ENCODE measurements around the gene TMTC1. TPM values are rescaled to one million over a fixed set of nuclear protein-coding genes. Genes with fewer than 3 reads are reported as not detected.

Gene TMTC1
- total and polyA plus RNA-seq, 9 of the 15 experiments (the other 6 are each of a cell fraction or from before 2014, with no cell fraction given) = under 0.01 to 0.18 (median 0.06) TPM; not detected in 2

- DNase-seq (ENCODE audit: extremely low read depth in 1 of 4, low spot score in 3 of 4) (no peak), FAIRE-seq (no peak)
- POLR2A ChIA-PET = no interaction called here
- TF ChIP-seq ZBTB5 (IDR thresholded peaks at IDR 0.05) = no peak
- TF ChIP-seq, protein P1, sequence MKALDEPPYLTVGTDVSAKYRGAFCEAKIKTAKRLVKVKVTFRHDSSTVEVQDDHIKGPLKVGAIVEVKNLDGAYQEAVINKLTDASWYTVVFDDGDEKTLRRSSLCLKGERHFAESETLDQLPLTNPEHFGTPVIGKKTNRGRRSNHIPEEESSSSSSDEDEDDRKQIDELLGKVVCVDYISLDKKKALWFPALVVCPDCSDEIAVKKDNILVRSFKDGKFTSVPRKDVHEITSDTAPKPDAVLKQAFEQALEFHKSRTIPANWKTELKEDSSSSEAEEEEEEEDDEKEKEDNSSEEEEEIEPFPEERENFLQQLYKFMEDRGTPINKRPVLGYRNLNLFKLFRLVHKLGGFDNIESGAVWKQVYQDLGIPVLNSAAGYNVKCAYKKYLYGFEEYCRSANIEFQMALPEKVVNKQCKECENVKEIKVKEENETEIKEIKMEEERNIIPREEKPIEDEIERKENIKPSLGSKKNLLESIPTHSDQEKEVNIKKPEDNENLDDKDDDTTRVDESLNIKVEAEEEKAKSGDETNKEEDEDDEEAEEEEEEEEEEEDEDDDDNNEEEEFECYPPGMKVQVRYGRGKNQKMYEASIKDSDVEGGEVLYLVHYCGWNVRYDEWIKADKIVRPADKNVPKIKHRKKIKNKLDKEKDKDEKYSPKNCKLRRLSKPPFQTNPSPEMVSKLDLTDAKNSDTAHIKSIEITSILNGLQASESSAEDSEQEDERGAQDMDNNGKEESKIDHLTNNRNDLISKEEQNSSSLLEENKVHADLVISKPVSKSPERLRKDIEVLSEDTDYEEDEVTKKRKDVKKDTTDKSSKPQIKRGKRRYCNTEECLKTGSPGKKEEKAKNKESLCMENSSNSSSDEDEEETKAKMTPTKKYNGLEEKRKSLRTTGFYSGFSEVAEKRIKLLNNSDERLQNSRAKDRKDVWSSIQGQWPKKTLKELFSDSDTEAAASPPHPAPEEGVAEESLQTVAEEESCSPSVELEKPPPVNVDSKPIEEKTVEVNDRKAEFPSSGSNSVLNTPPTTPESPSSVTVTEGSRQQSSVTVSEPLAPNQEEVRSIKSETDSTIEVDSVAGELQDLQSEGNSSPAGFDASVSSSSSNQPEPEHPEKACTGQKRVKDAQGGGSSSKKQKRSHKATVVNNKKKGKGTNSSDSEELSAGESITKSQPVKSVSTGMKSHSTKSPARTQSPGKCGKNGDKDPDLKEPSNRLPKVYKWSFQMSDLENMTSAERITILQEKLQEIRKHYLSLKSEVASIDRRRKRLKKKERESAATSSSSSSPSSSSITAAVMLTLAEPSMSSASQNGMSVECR (CRISPR knock-in tag; IDR thresholded peaks at IDR 0.05) = no peak
- no peak for TF ChIP-seq MAFF (IDR thresholded peaks at IDR 0.05; ENCODE audit: low read length)
- TF ChIP-seq SMARCE1 (IDR thresholded peaks at IDR 0.05) = no peak
- TF ChIP-seq DLX4 (CRISPR knock-in tag; IDR thresholded peaks at IDR 0.05) = no peak
- no peak for TF ChIP-seq XRCC5 (IDR thresholded peaks at IDR 0.05; ENCODE audit: low read depth, low read length)
- no peak for TF ChIP-seq ZBTB49 (CRISPR knock-in tag; IDR thresholded peaks at IDR 0.05; ENCODE audit: borderline replicate concordance)
- TF ChIP-seq, protein P2, sequence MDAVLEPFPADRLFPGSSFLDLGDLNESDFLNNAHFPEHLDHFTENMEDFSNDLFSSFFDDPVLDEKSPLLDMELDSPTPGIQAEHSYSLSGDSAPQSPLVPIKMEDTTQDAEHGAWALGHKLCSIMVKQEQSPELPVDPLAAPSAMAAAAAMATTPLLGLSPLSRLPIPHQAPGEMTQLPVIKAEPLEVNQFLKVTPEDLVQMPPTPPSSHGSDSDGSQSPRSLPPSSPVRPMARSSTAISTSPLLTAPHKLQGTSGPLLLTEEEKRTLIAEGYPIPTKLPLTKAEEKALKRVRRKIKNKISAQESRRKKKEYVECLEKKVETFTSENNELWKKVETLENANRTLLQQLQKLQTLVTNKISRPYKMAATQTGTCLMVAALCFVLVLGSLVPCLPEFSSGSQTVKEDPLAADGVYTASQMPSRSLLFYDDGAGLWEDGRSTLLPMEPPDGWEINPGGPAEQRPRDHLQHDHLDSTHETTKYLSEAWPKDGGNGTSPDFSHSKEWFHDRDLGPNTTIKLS (IDR thresholded peaks at IDR 0.05; ENCODE audit: borderline replicate concordance, low read depth) = no peak
- no peak for TF ChIP-seq EP300 (IDR thresholded peaks at IDR 0.05; ENCODE audit: low read length)
- TF ChIP-seq, protein P3, sequence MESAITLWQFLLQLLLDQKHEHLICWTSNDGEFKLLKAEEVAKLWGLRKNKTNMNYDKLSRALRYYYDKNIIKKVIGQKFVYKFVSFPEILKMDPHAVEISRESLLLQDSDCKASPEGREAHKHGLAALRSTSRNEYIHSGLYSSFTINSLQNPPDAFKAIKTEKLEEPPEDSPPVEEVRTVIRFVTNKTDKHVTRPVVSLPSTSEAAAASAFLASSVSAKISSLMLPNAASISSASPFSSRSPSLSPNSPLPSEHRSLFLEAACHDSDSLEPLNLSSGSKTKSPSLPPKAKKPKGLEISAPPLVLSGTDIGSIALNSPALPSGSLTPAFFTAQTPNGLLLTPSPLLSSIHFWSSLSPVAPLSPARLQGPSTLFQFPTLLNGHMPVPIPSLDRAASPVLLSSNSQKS (CRISPR knock-in tag; IDR thresholded peaks at IDR 0.05) = no peak
- no peak for TF ChIP-seq CHD1 (IDR thresholded peaks at IDR 0.05; ENCODE audit: low read length)
Measured at GRCh38 chr12:29804019-29804418, 20.3 kb upstream of the TMTC1 start.

More at GRCh38 chr12:29804019-29804418, 20.3 kb upstream of the TMTC1 start:
- no peaks in the 10 kb centered on the region for H3K9me3 ChIP-seq (replicated peaks; ENCODE audit: control insufficient read depth, insufficient read depth, low read depth, low read length)
- no peak overlapping the region for H2AFZ ChIP-seq (ENCODE audit: low read depth, low read length)
- H3K36me3 ChIP-seq (ENCODE audit: control insufficient read depth, insufficient read depth, low read length) = no peaks in the 10 kb centered on the region
- no peaks in the 10 kb centered on the region for H3K27me3 ChIP-seq (ENCODE audit: control insufficient read depth in 2 of 2, insufficient read depth in 2 of 2, low read length in 2 of 2)
- H4K20me1 ChIP-seq (replicated peaks; ENCODE audit: control insufficient read depth, insufficient read depth, low read length) = no peaks in the 10 kb centered on the region
- no peak overlapping the region for H3K27ac ChIP-seq (ENCODE audit: extremely low read depth, low read depth, low read length)
- no peaks in the 10 kb centered on the region for H3K4me1 ChIP-seq (replicated peaks in 1 of 2; ENCODE audit: control insufficient read depth in 2 of 2, insufficient read depth in 2 of 2, low read length in 2 of 2)
- no peak for ATAC-seq
- H3K4me3 ChIP-seq = no peak overlapping the region
- BruUV-seq (replicated peaks) = no TSS peak
- in situ Hi-C loops (cut with MboI) (no loop called here), intact Hi-C loops (cut with micrococcal nuclease) (no loop called here)
- H3K9ac ChIP-seq (ENCODE audit: insufficient read depth in 1 of 2, low read depth in 2 of 2, low read length in 2 of 2) = no peak overlapping the region
- CTCF ChIA-PET (ENCODE audit: low intra/inter-chr PET ratio) = no interaction called here
- H3K79me2 ChIP-seq (ENCODE audit: control insufficient read depth, insufficient read depth, low read length) = no peaks in the 10 kb centered on the region
- H3K9me1 ChIP-seq (ENCODE audit: control insufficient read depth, insufficient read depth, low read length) = no peaks in the 10 kb centered on the region
- H3K4me2 ChIP-seq (ENCODE audit: insufficient read depth, low read length) = no peak overlapping the region

All from K562 (cell line).